Activated naive CD4-positive, alpha-beta T cell treated with anti-CD3 and anti-CD28 coated beads, Interleukin-2, amount 50 U/mL, for 16 hours (primary cell): ENCODE measurements around the gene PRIM2.
"Not testable (repeated sequence)": the region's sequence is repeated elsewhere in the genome, so short reads cannot be mapped to it uniquely, and the experiment has no call there.

Experiments
- DNase-seq: peaks from one replicate; pipeline ENCODE4 v3.0.0-alpha.2; 2020

The PRIM2 gene

DNA sequence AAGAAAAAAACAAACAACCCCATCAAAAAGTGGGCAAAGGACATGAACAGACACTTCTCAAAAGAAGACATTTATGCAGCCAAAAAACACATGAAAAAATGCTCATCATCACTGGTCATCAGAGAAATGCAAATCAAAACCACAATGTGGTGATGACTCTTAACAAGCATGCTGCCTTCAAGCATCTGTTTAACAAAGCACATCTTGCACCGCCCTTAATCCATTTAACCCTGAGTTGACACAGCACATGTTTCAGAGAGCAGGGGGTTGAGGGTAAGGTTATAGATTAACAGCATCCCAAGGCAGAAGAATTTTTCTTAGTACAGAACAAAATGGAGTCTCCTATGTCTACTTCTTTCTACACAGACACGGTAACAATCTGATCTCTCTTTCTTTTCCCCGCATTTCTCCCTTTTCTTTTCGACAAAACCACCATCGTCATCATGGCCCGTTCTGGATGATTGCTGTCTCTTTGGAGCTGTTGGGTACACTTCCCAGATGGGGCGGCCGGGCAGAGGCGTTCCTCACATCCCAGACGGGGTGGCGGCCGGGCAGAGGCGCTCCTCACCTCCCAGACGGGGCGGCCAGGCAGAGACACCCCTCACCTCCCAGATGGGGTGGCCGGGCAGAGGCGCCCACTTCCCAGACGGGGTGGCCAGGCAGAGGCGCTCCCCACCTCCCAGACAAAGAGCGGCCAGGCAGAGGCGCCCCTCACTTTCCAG lies 7.2 kb upstream of the PRIM2 start:
- DNase-seq: not testable (repeated sequence)

DNA sequence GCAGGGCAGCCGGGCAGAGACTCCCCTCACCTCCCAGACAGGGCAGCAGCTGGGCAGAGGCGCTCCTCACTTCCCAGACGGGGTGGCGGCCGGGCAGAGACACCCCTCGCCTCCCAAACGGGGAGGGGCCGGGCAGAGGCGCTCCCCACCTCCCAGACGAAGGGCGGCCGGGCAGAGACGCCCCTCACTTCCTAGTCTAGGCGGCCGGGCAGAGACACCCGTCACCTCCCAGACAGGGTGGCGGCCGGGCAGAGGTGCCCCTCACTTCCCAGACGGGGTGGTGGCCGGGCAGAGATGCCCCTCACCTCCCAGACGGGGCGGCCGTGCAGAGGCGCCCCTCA lies 6.6 kb upstream of the PRIM2 start:
- no peak for DNase-seq

DNA sequence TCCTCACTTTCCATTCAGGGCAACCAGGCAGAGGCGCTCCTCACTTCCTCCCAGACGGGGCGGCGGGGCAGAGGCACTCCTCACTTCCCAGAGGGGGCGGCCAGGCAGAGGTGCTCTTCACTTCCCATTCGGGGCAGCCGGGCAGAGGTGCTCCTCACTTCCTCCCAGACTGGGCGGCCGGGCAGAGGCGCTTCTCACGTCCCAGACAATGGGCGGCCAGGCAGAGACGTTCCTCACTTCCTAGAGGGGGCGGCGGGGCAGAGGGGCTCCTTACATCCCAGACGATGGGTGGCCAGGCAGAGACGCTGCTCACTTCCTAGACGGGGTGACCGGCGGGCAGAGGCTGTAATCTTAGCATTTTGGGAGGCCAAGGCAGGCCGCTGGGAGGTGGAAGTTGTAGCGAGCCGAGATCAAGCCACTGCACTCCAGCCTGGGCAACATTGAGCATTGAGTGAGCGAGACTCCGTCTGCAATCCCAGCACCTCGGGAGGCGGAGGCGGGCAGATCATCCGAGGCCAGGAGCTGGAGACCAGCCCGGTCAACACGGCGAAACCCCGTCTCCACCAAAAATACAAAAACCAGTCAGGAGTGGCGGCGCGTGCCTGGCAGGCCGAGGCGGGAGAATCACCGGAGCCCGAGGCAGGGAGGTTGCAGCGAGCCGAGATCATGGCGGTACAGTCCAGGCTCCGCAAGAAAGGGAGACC lies 6.0 kb upstream of the PRIM2 start:
- not testable (repeated sequence) for DNase-seq

DNA sequence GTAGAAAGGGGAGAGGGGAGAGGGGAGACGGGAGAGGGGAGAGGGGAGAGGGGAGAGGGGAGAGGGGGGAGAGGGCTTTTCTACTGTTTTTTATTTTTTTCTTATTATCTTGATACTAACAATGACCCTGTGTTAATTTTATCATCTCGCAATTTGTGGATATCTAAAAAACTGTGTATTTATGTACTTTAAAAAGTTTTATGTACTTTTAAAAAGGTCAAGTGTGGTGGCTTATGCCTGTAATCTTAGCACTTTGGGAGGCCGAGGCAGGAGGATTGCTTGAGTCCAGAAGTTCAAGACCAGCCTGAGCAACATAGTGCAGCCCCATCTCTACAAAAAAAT lies 5.5 kb upstream of the PRIM2 start:
- no peak for DNase-seq

DNA sequence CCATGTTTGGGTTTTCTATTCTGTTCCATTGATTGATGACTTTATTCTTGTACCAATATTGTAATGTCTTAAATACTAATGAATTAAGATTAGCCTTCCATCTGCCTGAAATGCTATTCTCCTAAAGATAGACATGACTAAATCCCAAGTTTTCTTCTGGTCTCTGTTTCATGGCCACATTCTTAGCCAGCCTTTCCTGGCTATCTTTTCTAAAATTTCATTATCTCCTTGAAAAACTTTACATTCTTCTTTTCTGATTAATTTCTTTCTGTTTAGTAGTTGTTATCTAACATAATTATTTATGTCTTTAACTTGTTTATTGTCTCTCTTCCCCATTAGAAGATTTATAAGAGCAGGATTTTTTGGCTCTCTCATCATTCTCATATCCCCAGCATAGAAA lies 4.4 kb upstream of the PRIM2 start:
- no peak for DNase-seq

DNA sequence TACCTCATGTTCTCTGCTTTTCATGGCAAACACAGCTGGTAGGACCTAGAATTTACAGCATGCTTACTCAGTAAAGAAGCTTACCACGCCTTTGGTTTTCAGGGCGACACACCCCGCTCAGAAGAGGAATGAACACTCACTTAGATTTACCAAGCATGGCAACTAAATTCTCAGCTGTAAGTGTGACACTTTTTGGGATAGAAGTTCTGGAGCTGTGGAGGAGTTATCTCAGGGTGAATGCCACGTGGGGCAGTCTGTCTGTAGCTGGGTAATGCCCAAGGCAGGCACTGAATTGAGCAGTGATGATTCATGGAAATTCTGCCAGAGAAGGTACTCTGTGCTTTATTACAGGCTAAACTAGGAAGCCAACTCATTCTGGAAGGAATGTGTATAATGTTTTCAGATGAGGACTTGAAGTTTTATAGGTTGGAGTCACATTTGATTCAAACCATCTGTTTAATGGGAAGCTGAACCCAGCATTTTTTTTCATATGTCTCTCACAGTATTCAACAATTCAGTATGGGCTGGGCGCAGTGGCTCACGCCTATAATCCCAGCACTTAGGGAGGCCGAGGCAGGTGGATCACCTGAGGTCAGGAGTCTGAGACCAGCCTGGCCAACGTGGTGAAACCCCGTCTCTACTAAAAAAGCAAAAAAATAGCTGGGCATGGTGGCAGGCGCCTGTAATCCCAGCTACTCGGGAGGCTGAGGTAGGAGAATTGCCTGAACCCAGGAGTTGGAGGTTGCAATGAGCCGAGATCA lies 3.5 kb upstream of the PRIM2 start:
- no peak for DNase-seq

DNA sequence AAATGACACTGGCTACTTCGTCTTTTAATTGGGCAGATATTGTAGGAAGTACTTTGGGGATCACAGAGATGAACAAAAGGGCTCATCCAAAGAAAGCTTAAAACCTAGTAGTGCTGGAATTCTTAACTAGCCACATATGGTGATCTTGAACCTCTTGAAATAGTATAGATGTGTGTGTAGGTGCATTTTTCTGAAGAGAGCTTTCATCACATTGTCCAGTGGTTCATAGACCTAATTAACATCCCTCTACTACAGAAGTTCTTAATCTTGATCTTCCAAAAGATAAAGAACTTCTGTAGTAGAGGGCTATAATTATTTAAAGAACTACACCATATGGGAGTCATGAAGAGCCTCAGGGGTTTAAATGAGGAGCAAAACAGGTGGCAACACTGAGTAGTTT lies 2.3 kb upstream of the PRIM2 start:
- no peak for DNase-seq

DNA sequence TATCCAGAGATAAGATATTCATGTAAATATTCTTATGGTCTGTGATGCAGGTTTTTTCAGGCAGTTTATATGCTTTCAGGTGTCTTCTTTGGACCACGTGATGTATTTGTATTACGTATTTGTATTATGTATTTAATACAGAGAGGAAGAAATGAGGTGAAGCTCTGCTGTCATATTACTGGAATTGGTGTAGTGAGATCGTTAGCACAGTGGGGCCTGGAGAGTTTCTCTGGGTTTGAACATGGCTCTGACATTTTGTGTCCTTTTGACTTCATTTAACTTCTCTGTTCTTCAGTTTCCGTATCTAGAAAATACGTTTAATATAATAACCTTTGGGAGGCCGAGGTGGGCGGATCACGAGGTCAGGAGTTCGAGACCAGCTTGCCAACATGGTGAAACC lies 1.6 kb upstream of the PRIM2 start:
- no peak for DNase-seq

DNA sequence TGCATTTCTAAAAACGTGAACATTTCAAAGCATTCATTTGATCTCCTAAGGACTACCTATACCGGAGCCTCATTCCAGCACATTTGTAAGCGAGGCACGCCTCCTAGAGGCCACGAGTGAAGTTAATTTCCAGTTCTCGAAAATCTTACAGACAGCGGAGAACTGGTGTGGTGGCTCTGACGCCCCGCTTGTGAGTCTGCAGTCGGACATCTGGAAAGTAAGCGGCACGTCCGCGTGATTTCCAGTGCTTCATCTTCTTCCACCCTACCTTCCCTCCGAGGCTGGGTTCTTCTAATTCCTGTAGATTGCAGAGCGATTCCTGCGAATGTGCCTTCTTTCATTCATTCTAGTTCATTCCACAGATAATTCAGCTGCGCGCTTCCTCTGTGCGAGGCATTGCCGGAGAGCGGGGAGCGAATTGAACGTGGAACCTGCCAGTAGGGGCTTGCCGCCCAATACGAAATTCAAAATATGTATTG lies 810 bp upstream of the PRIM2 start:
- peak; percentile 81 for DNase-seq

DNA sequence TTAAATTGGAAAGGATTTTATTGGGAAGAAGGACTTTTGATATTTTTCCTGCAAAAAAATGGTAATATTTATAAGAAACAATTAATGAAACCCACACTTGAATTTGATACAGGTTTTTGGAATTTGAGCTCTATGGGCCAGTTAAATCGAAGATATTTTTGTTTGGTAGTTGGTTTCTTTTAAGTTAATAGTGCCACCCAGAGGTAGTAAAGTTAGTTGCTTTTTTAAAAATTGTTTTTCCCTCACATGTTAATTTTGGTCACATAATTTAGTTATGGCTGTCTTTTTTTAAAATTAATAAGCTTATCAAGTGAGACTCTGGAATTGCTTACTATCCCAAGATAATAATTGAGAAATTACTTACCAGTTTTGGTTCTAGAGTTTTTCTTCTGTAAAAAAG lies 7.1 kb downstream of the PRIM2 start:
- DNase-seq: no peak

DNA sequence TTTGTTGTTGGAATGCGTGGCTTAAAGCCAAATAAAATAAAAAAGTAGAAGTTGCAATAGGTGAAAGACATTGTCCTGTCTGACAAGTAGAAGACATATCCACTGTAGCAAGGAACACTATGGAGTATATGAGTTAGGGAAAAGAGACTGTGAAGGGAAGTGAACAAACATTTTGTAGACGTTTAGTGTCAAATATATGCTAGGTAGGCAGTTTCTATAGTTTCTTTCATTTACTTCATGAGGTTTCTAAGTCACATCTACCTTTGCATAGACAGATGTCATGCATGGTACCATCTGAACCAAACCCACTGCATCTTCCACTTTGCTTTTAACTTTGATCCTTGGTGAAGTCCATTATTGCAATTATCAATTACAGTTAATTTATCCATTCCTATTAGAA lies 9.9 kb downstream of the PRIM2 start:
- DNase-seq: no peak

DNA sequence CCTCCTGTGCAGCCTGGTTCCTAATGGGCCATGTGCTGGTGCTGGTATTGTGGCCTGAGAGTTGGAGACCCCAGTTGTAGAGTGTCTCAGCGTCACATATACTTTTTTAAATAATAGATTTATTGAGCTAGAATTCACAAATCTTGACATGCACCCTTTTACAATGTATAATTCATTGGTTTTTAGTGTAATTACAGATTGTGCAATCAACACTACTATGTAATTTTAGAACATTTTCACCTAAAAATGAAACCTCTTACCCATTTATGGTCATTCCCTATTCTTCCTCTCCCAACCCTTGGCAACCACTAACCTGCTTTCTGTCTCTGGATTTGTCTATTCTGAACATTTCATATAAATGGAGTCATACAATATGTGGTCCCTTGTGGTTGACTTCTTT lies 10.6 kb downstream of the PRIM2 start:
- DNase-seq: no peak

DNA sequence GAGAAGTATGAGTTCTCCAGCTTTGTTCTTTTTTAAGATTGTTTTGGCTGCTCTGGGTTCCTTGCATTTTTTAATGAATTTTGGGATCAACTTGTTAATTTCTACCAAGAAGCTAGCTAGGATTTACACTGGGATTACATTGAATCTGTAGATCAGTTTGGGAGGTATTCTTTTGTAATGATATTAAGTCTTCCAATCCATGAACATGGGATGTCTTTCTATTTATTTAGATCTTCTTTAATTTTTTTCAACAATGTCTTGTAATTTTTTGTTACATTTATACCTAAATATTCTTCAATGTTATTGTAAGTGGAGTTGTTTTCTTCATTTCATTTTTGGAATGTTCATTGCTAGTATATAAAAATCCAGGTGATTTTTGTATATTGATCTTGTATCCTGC lies 12.5 kb downstream of the PRIM2 start:
- no peak for DNase-seq

DNA sequence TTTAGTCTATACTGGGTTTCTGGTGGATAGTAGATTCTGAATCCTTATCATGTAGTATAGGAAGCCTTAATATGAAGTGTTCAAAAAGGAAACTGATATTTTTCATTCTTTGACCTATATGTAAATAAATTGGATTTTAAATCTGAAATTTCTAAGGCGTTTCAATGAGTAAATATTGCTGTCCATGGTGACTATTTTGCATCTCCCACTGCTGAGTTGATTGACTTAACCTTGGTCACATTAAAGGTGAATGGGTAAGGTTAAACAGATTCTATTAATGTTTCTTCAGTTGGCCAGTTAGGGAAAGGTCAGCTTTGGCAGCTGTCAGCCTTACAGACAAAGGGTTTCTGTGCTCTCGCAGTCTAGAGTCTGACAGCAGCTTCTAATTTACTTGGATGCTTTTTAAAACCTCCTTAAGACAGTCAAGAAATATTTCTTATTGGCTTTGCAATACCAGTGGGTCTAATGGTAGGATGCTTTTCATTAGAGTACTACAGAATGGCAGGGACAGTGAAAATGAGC lies 24.8 kb downstream of the PRIM2 start:
- DNase-seq: no peak

DNA sequence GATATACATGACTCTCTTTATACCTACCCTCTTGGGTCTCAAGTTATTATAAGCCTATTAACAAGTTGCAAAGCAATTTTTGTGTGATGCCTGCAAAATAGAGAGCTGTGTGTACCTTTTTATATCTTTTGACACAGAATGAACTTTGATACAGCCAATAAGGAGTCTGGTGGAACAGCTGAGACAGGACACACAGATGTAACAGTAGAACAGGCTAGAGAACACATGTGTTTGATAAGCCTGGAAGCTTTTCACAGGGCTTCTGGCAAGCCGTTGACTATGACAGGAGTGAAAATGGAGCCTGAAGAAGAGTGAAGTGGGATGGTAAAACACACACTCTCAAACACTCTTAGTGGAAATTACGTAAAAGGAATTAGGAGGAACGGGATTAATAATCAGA lies 25.9 kb downstream of the PRIM2 start:
- not testable (repeated sequence) for DNase-seq

DNA sequence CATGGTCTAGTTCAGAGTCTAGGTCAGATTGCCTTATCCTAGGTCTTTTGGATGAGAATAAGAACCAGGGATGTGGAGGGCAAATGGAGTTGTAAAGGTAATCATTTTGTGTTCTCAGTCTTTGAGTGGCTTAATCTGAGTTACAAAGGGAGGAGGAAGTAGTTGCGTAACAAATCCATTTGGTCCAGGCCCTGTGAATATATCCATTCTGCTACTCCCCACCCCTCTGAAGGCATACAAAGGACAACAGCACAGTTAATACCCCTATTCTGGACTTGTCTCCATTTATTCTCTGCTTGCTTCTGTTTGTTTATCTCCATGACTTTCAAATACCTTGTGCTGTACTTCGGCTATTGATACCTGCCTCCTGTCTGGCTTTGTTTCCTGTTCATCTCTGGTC lies 29.3 kb downstream of the PRIM2 start:
- DNase-seq: not testable (repeated sequence)

DNA sequence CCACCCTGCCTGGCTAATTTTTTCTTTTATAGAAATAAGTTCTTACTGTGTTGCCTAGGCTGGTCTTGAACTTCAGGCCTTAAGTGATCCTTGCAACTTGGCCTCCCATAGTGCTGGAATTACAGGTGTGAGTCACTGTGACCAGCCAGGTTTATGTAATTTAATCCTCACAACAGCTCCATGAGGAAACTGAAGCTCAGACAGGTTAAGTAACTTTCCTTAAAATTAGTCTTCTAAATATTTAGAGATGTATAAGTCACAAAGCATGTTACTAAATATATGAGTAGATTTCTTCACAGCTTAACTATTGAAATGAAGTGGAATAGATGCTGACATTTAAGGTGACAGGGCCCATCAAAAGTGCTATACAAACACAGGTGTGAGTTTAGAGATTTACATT lies 30.2 kb downstream of the PRIM2 start:
- DNase-seq: not testable (repeated sequence)

DNA sequence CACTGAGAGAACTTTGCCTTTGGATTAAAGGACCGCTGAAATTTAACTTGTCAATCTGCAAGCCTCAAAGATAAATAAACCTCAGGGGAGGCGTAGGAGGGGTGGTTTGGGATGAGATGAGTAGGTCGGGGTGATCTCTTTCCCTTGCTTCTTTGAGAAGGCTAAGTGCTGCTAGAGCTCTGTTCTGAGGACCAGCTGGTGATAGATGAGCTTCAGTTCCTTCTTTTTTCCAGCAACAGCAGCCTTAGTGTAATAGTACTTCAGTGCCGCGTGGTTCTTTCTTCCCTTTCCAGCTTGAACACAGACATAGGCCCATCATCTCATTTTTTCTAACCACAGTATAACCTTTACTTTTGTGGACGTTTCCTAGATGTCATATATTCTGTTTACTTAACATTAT lies 33.0 kb downstream of the PRIM2 start:
- not testable (repeated sequence) for DNase-seq

DNA sequence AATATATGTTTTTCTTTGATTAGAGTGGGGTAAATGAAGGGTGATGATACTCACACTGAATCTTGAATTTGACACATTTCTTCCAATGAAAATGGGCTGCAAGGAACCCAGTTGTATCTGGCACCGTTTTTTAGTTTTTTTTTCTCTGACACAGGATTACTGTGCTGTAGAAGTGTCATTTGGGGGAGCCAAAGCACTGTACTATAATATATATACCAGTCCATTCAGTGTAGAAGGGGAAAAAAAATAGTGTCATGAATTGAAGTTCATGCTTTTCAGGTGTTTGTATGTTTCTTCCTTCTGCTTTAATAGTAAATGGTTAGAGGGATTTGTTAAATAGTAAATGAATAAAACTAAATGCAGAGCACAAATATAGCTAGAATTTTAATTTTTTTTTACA lies 35.2 kb downstream of the PRIM2 start:
- not testable (repeated sequence) for DNase-seq

DNA sequence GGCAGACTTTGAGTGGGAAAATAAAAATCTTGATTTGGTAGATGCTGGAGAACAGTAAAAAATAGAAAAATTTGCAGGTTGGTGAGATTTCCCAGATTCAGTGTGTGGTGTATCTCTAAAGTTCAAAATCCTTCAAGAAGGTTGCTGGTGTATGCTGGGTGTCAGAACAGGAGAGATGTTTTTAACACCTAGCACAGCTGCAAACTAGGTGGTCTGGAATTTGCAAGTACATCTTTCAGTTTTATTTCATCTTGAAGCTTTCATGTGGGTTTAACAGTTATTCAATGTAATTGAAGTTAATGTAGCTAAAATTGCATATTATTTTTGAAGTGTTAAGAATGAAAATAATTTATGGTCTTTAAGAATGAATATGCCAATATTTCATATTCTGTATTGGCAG lies 40.9 kb downstream of the PRIM2 start:
- DNase-seq: not testable (repeated sequence)

DNA sequence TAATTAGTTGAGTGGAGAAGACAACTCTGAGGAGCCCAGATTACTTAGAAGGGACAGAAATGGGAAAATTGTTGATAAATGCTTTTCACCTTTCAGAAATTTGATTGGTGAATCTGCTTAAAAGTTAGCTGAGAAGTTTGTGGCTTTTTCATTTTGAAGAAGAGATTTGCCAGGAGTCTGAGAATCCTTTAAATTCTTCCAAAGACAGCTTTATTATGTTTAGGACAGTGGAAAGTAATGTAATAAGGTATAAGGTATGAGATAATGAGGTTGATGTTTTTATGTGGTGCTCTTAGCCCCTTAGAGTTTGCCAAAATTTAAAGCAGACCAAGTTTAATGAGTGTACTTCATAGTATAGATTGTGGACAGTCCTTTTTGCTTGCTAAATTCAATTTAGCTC lies 42.3 kb downstream of the PRIM2 start:
- not testable (repeated sequence) for DNase-seq

DNA sequence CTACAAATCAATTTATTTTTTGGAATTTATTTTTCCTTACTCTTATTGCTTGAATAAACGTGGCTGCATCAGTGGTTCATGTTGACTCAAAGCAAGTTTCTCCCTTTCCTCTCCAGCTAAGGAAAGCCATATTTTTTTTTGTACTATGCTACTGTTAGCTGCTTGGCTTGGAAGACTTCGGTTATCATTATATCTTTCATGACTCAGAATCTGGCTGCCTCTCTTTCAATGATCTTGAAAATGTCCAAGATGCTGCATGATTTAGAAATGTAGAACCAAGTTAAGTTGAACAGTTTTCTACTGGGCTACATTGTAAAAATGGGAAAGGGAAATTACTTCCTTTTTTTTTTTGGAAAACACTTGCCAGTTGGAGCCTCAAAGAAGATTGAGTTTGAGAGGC lies 44.9 kb downstream of the PRIM2 start:
- DNase-seq: not testable (repeated sequence)

DNA sequence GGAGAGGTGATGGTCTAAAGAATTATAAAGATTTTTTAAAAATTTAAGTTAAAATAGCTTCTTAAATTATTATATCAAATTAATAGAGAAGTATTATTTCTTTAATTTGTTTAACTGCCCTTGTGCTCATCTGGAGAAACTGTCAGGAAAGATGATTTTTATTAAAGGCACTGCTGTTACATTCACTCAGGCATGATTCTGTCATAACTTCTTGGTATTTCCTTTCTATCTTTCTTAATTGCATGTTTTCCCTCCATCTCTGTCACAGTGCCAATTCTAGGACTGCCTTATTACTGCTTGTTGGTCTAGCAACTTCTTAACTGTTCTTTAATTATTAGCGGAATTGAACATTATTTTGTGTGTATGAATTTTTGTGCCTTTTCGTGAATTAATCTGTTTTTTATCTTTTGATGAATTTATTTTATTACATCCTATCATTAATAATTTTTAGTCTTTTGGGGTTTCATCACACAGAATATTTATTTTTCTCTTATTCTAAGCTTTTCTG lies 47.7 kb downstream of the PRIM2 start:
- not testable (repeated sequence) for DNase-seq
